Esophagus (tissue), 2 donors: ENCODE measurements around the gene SLC6A4. TPM values are rescaled to one million over a fixed set of nuclear protein-coding genes. Genes with fewer than 3 reads are reported as not detected.

Source experiments
- H3K27ac ChIP-seq, 2 donors: one replicate each; pipeline ENCODE4 v1.5.1; 2013; ENCODE audit warnings: low read depth in 2 of 2, mild to moderate bottlenecking in 2 of 2, inconsistent platforms in 1 of 2, low read length in 1 of 2, moderate library complexity in 1 of 2
- H3K27me3 ChIP-seq, 2 donors: one replicate each; pipeline ENCODE4 v1.6.1; 2013; ENCODE audit warnings: low read length in 2 of 2, control low read depth in 1 of 2, mild to moderate bottlenecking in 1 of 2; ENCODE audit not compliant: insufficient read depth in 2 of 2, control insufficient read depth in 1 of 2
- H3K36me3 ChIP-seq, 2 donors: one replicate each; pipeline ENCODE4 v1.6.1; 2013; ENCODE audit warnings: low read length in 1 of 2; ENCODE audit not compliant: control insufficient read depth in 2 of 2, insufficient read depth in 2 of 2
- H3K4me1 ChIP-seq, 2 donors: one replicate each; pipeline ENCODE4 v1.6.1; 2013; ENCODE audit warnings: low read length in 1 of 2; ENCODE audit not compliant: control insufficient read depth in 2 of 2, insufficient read depth in 2 of 2
- H3K4me3 ChIP-seq, 2 donors: one replicate each; pipeline ENCODE4 v1.5.1; 2013; ENCODE audit warnings: low read length in 2 of 2, mild to moderate bottlenecking in 2 of 2, low read depth in 1 of 2, moderate library complexity in 1 of 2
- H3K9me3 ChIP-seq, 2 donors: one replicate each; pipeline ENCODE4 v1.6.1; 2013; ENCODE audit warnings: mild to moderate bottlenecking in 2 of 2, low read depth in 1 of 2, low read length in 1 of 2, moderate library complexity in 1 of 2; ENCODE audit not compliant: control insufficient read depth in 2 of 2, insufficient read depth in 1 of 2
- WGBS, 2 donors: extraction: QIAGEN DNeasy Blood & Tissue Kit; methylation state at CpG; one replicate each; pipeline ENCODE4 v1.1.7; 2013; 5-methylcytosine and 5-hydroxymethylcytosine counted together
- polyA plus RNA-seq, 2 donors: library from polyadenylated mRNA; stranded (reverse); fragments of 200-250 nt; gene quantifications; one replicate each; pipeline ENCODE4 v1.2.3, GENCODE V29; 2013
- donor health status: healthy with polysubstance abuse.
- donor health status: Bipolar disorder and iron deficiency.

SLC6A4 gene
- polyA plus RNA-seq, 2 donors, result 0.35 to 2.3 TPM

DNA sequence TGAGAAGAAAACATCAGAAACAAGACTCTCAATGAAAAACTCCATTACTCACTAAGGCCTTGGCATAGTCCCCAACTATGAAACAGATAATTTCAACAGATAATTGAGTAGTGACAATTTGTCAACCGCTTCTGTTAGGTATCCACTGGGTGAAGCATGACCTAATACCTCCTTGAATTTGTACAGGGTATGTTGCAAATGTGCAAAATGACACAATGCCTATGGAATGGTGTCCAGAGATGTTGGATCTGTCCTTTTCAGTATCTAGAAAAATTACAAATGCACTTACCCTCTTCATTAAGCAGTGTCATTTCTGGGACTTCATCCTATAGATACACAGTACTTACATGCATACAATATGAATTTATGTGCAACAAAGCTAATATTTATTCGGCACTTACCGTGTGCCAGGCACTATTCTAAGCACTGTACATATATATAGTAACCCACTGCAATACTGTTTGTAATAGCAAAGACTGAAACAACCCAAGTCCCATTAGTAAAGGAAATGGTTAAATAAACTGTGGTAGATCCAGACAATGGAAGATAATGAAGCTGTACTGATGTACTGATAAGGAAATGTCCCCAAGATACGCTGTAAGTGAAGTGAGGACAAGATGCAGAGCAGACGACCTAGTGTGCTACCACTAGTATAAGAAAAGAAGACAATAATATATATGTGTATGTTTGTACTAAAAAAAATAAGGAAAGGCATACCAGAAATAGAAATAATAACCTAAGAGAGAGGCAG, 21.4 kb upstream of the SLC6A4 start:
- no peaks in the 10 kb centered on the region for H3K9me3 ChIP-seq
- H3K27me3 ChIP-seq, result no peaks in the 10 kb centered on the region
- WGBS, 2 donors, result 83 to 86% methylated on average over 5 of the region's 5 CpGs
- no peaks in the 10 kb centered on the region for H3K4me1 ChIP-seq
- H3K27ac ChIP-seq, result no peak overlapping the region
- H3K36me3 ChIP-seq, result peaks cover 8 to 11% of the 10 kb centered on the region in 2 donors
- no peak overlapping the region for H3K4me3 ChIP-seq

DNA sequence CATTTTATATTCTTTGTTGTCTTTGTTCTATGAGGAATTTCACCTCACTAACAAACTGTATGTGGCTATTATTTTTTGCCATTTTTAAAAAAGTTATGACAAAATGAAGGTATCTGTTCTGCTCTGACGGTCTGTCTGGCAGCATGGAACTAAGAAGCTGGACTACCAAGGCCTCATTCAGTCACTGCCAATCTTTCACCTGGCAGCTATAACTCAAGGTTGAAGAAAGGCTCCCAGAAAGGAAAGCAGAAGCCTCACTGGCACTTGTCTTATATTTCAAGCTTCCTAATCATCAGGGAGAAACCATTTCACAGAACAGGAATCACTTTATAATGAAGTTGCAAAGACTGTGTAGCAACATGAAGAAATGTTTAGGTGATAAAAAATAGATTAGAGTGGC, 18.7 kb upstream of the SLC6A4 start:
- Histone ChIP-seq H3K4me3 (no peak overlapping the region), H3K36me3 (peaks cover 5 to 6% of the 10 kb centered on the region in 2 donors), H3K4me1 (no peaks in the 10 kb centered on the region), H3K27ac (no peak overlapping the region), H3K9me3 (no peaks in the 10 kb centered on the region), H3K27me3 (no peaks in the 10 kb centered on the region)
- whole genome bisulfite sequencing, 2 donors, result 73 to 76% methylated on average over 1 of the region's 1 CpG

DNA sequence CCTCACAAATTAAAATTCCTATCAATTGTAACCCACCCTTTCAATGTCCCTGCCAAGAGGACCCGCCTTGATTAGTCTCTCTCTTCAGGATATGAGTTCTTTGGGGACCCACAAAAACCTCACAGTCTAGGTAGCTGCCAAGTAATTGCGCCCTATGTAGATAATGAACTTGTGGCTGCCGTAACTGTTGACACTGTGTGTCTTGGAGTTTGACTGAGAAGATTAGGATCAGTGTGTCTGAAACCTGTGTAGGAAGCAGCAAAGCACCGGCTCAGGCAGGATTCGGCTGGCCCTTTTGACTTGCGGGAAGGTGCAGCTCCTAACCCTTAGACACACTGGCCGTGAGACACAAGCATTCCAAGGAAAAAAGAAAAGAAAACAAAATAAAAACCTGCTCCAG, 17.8 kb upstream of the SLC6A4 start:
- no peak overlapping the region for H3K27ac ChIP-seq
- no peaks in the 10 kb centered on the region for H3K9me3 ChIP-seq
- peaks cover 2 to 13% of the 10 kb centered on the region in 2 donors for H3K36me3 ChIP-seq
- WGBS, 2 donors, result 77 to 86% methylated on average over 7 of the region's 7 CpGs
- no peaks in the 10 kb centered on the region for H3K4me1 ChIP-seq
- no peaks in the 10 kb centered on the region for H3K27me3 ChIP-seq
- no peak overlapping the region for H3K4me3 ChIP-seq

DNA sequence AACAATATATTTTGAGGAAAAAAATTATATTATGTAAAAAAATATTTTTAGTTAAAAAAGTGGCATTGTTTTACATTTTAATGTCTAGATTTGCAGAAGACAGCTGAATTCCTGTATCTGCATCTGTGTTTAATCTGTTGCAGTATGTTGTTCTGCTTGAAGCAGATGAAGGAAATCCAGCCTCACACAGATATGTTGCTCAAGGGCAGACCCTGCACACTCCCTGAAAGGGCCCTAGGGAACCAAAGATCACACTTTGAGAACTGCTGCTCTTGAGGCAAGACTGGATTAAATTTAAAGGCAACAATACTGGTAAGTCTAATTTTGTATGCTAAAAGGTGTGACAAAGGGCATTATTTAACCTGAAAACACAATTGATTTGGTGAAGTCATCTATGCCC, 16.4 kb upstream of the SLC6A4 start:
- peaks cover 5 to 16% of the 10 kb centered on the region in 2 donors for H3K36me3 ChIP-seq
- no peaks in the 10 kb centered on the region for H3K27me3 ChIP-seq
- no peak overlapping the region for H3K27ac ChIP-seq
- no peaks in the 10 kb centered on the region for H3K9me3 ChIP-seq
- no peak overlapping the region for H3K4me3 ChIP-seq
- no peaks in the 10 kb centered on the region for H3K4me1 ChIP-seq

GRCh38 chr17:30249460-30249859, 14.0 kb upstream of the SLC6A4 start:
- no peaks in the 10 kb centered on the region for H3K27me3 ChIP-seq
- H3K4me1 ChIP-seq, result no peaks in the 10 kb centered on the region
- peaks cover 5 to 16% of the 10 kb centered on the region in 2 donors for H3K36me3 ChIP-seq
- no peak overlapping the region for H3K4me3 ChIP-seq
- H3K27ac ChIP-seq, result no peak overlapping the region
- H3K9me3 ChIP-seq, result no peaks in the 10 kb centered on the region
- WGBS, 2 donors, result 96 to 97% methylated on average over 5 of the region's 5 CpGs

DNA sequence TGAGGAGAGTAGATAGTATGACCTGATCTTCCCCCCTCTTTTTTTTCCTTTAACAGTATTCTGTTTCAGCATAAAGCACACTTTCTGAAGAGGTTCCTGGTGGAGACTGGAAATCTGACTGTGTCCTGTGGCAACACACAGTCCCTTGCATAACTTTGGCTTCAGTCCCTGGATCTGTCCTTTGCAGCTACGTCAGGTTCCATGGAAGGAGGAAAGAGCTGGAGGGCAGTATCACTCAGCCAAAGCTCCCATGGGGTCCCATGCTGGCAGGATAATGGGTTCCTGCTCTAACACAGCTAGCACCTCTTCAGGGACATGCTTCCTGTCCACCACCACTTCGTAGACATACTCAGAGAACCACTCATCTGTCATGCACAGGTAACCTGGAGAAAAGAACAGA, 13.3 kb upstream of the SLC6A4 start:
- H3K36me3 ChIP-seq, result peaks cover 5 to 16% of the 10 kb centered on the region in 2 donors
- H3K4me3 ChIP-seq, result no peak overlapping the region

DNA sequence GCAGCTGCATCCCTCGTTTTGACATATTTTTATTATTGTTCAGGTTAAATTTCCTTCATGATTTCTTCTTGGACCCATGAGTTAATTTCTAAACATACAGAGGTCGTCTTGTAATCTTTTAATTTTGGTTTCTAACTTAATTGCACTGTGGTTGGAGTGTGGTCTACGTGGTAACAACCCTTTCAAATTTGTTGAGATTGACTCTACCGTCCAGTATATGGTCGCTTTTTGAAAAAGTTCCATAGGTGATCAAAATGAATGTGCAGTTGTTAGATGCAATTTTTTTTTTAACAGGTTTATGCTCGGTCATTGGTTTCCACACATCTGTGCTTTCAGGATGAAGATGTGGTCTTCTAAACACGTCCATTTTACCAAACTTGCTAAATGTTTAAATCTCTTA, 11.0 kb upstream of the SLC6A4 start:
- no peaks in the 10 kb centered on the region for H3K27me3 ChIP-seq
- H3K9me3 ChIP-seq, result no peaks in the 10 kb centered on the region
- H3K36me3 ChIP-seq, result peaks cover 3 to 13% of the 10 kb centered on the region in 2 donors
- H3K4me3 ChIP-seq, result no peak overlapping the region
- WGBS, 2 donors, result 84% methylated on average over 7 of the region's 7 CpGs
- no peaks in the 10 kb centered on the region for H3K4me1 ChIP-seq
- H3K27ac ChIP-seq, result no peak overlapping the region

More for the DNA sequence above, 13.3 kb upstream of the SLC6A4 start:
- WGBS, 2 donors, result 85 to 87% methylated on average over 2 of the region's 2 CpGs
- no peaks in the 10 kb centered on the region for H3K4me1 ChIP-seq
- H3K27ac ChIP-seq, result no peak overlapping the region
- no peaks in the 10 kb centered on the region for H3K9me3 ChIP-seq
- H3K27me3 ChIP-seq, result no peaks in the 10 kb centered on the region

DNA sequence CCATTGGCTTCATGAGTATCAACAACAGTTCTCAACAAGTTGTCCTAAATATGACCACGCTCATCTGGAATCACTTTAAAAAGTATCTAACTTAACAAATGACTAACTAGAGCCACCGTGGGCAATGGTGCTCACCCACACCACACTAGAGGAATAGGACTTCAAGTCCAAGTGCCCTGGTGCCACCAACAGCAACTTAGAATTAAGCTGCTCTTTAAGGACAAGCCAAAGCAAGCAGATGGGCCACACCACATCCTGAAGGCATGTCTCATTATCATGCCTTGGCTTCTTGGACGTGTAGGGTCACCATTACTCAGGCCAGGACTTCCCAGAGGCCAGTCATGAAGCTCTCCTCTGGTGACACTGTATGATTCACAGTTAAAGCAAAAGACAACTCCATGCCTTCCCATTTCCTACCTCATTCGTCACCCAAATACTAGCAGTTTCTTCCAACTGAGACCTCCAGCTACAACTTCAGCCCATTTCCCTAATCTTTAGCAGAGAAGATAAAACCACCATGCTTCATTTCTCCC, 9.4 kb upstream of the SLC6A4 start:
- Histone ChIP-seq H3K27me3 (no peaks in the 10 kb centered on the region), H3K36me3 (peaks cover 3 to 13% of the 10 kb centered on the region in 2 donors), H3K4me3 (no peak overlapping the region), H3K4me1 (no peaks in the 10 kb centered on the region), H3K27ac (no peak overlapping the region), H3K9me3 (no peaks in the 10 kb centered on the region)
- 68 to 70% methylated on average over 4 of the region's 4 CpGs for WGBS, 2 donors

DNA sequence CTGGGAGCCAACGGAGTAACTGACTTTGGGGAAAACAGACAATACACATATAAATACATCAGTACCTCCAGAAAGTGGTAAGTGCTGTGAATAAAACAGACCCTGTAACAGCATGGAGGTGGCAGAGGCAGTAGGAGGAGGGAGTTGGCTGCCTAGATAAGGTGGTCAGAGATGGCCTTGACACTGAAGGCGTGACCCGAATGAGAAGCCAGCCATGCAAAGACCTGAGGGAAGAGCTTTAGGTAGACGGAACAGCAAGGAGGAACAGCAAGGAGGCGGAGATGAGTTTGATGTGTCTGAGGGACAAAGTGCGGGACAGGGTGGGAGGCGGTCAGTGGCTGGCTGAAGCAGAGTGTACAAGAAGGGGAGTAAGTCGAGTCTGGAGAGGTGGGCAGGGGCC, 8.1 kb upstream of the SLC6A4 start:
- Histone ChIP-seq H3K36me3 (peaks cover 3 to 5% of the 10 kb centered on the region in 2 donors), H3K4me3 (no peak overlapping the region), H3K27me3 (peaks cover 0 to 3% of the 10 kb centered on the region in 2 donors), H3K4me1 (no peaks in the 10 kb centered on the region), H3K27ac (no peak overlapping the region), H3K9me3 (no peaks in the 10 kb centered on the region)
- WGBS, 2 donors, result 88 to 91% methylated on average over 8 of the region's 8 CpGs

DNA sequence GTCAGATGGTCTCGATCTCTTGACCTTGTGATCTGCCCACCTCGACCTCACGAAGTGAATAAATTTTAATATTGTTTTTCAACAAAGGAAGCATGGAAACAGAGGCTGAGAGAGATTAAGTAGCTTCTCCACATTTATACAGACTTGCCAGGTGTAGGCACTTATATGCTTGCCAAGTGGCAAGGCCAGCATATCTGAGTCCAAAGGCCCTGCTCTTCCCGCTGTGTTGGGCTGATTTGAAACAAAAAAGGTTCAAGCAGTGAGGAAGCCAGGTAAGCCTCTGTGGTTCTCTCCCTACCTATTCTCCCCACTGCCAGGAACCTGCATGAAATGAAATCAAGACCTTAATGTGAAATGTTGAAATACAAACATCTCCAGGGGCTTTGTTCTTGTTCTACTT, 7.5 kb upstream of the SLC6A4 start:
- Histone ChIP-seq H3K27ac (no peak overlapping the region), H3K4me3 (no peak overlapping the region), H3K27me3 (peaks cover 0 to 6% of the 10 kb centered on the region in 2 donors), H3K9me3 (no peaks in the 10 kb centered on the region), H3K4me1 (no peaks in the 10 kb centered on the region), H3K36me3 (peaks cover 0 to 3% of the 10 kb centered on the region in 2 donors)
- 83 to 96% methylated on average over 4 of the region's 4 CpGs for WGBS, 2 donors
